HG03135 (cell line): ENCODE data around the gene MYL5.
A peak's percentile ranks its signal among the peaks of the same experiment; 100 is the strongest.
"Not testable (repeated sequence)": the region's sequence is repeated elsewhere in the genome, so short reads cannot be mapped to it uniquely, and the experiment has no call there.

Experiments
- ATAC-seq: cut with Tn5 transposase; IDR thresholded peaks from one replicate; pipeline ENCODE4 v1.9.1; 2021; ENCODE audit warnings: mild to moderate bottlenecking, moderate library complexity; ENCODE audit not compliant: unreplicated experiment

The MYL5 gene

GRCh38 chr4:669806-670559 is 4.4 kb upstream of the MYL5 start:
- not testable (repeated sequence) for ATAC-seq

GRCh38 chr4:671769-672168 is 2.6 kb upstream of the MYL5 start:
- no peak for ATAC-seq

GRCh38 chr4:673349-674091 is 822 bp upstream of the MYL5 start:
- ATAC-seq: no peak

- peak; percentile 15 for ATAC-seq
These were observed 917 bp downstream of the MYL5 start for GRCh38 chr4:675036-675882.

GRCh38 chr4:675980-676870 is 1.9 kb downstream of the MYL5 start:
- no peak for ATAC-seq

GRCh38 chr4:676871-677235 is 2.5 kb downstream of the MYL5 start:
- no peak for ATAC-seq

- ATAC-seq: no peak
These were observed 3.3 kb downstream of the MYL5 start for GRCh38 chr4:677431-678293.

- no peak for ATAC-seq
These were observed 4.2 kb downstream of the MYL5 start for GRCh38 chr4:678331-679103.

- no peak for ATAC-seq
These were observed 4.8 kb downstream of the MYL5 start for GRCh38 chr4:679104-679481.

GRCh38 chr4:679629-680028 is 5.3 kb downstream of the MYL5 start:
- no peak for ATAC-seq

- ATAC-seq: no peak
These were observed 5.7 kb downstream of the MYL5 start for GRCh38 chr4:680091-680490.

- no peak for ATAC-seq
These were observed 6.2 kb downstream of the MYL5 start for GRCh38 chr4:680551-680927.

GRCh38 chr4:680928-681645 is 6.7 kb downstream of the MYL5 start:
- no peak for ATAC-seq

- ATAC-seq: no peak
These were observed 7.6 kb downstream of the MYL5 start for GRCh38 chr4:681736-682451.

GRCh38 chr4:682490-683172 is 8.3 kb downstream of the MYL5 start:
- ATAC-seq: no peak

GRCh38 chr4:683247-683897 is 9.0 kb downstream of the MYL5 start:
- ATAC-seq: no peak
